ENCODE results near the gene FGG. TPM values are rescaled to one million over a fixed set of nuclear protein-coding genes. Genes with fewer than 3 reads are reported as not detected.

The FGG gene
- total and polyA plus RNA-seq, 2 of the 8 experiments (the other 6 are each of a cell fraction or from before 2014, with no cell fraction given), result not detected

GRCh38 chr4:154586296-154587033 lies 26.0 kb downstream of the FGG start (continued):
- no peak for TF ChIP-seq SIN3A (conservative IDR thresholded peaks at IDR 0.05 in 1 of 2, IDR thresholded peaks at IDR 0.05 in 1 of 2; ENCODE audit: low read depth in 1 of 2, low read length in 2 of 2)
- TF ChIP-seq TAF1 (IDR thresholded peaks at IDR 0.05; ENCODE audit: low read depth, low read length), result no peak
- TF ChIP-seq RXRA (IDR thresholded peaks at IDR 0.05; ENCODE audit: insufficient read depth, low read depth, low read length), result no peak
- no peak for TF ChIP-seq FOSL1 (IDR thresholded peaks at IDR 0.05; ENCODE audit: insufficient read depth, low read depth, low read length)
- no peak for TF ChIP-seq CHD7 (IDR thresholded peaks at IDR 0.05; ENCODE audit: insufficient replicate concordance, low read length)
- TF ChIP-seq BRCA1 (IDR thresholded peaks at IDR 0.05; ENCODE audit: low read depth, low read length), result no peak

Data from H1 (cell line).